GM21515 (cell line): ENCODE data around the gene DNAJB6.

Experiments
- ATAC-seq: cut with Tn5 transposase; IDR thresholded peaks from one replicate; pipeline ENCODE4 v1.9.1; 2021; ENCODE audit not compliant: unreplicated experiment

The DNAJB6 gene

DNA sequence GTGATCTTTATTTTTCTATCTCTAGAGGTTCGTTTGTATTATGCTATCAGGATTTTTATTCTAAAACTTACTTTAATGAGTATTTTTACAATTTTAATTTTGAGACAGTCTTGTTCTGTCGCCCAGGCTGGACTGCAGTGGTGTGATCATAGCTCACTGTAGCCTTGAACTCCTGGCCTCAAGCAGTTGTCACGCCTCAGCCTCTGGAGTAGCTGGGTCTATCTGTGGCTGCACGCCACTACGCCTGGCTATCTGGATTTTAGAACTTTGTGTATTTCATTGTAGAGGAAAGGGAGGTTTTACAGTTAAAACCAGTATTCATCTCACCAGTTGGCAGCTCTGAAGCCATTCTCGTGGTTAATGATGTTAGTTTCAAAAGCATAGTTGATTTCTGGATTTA lies 25.9 kb downstream of the DNAJB6 start:
- no peak for ATAC-seq

DNA sequence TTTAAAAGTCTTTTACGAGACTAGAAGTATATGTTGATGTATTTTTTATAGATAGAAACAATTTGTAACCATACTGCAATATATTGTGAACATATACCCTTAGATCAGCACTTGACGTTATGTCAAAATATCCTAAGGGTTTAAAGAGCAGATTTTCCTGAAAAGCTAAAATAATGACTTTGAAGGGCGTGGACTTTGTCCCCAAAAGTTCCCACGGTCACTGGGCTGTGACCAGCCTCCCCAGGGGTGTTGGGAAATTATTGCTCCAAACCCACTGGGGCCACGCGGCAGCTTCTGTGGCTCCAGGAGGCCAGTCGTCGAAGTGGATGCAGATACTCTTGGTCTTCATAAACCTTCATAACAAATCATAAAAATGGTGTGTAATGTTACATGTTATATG lies 29.9 kb downstream of the DNAJB6 start:
- no peak for ATAC-seq

DNA sequence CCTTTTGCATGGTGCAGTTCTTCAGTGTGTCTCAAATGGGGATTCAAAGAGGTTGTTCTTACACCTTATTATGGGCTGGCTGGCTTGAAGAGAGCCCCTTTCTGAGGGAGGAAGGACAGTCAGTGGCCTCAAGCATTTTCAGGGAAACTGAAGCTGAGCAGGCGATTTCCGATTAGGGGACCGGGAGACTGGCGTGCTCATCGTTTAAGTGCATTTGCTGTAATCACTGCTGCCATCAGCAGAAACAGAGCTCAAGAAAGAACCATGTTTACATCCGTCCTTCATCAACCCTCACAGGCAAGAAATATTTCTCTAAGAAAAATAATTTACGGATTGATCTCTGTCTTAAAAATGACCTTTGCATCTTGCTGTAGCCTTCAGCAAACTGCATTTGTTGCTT lies 32.2 kb downstream of the DNAJB6 start:
- no peak for ATAC-seq

DNA sequence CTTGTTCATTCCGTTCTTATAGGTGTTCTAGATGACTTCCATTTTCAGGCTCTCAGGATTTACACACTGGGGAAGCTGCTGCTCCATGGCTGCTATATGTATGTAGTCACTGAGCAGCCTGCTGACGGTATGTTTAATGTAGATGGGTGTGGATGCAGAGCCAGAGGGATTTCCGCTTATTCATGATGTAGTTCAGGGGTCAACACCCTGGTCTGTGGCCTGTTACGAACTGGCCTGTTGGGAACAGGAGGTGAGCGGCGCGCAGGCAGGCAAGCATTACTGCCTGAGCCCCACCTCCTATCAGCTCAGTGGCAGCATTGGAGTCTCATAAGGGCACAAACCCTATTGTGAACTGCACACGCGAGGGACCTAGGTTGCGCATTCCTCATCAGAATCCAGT lies 33.9 kb downstream of the DNAJB6 start:
- no peak for ATAC-seq

DNA sequence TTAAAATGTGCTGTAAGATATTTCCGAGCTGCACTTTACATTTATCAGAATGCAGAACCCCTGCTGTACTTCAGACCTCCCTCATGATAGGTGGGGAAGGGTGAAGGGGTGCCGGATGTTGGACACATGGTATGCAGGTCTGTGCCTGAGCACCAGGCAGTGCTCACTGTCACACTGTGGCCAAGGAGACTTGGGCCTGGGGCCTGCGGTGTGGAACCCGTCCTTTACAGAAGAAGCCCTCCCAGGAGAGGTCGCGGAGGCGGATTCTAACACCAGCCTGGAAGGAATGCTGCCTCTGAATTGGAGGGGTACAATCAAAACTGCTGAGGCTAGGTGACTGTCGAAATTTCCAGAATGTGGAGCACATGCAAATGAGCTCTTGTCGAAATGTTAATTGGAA lies 34.5 kb downstream of the DNAJB6 start:
- ATAC-seq = no peak

DNA sequence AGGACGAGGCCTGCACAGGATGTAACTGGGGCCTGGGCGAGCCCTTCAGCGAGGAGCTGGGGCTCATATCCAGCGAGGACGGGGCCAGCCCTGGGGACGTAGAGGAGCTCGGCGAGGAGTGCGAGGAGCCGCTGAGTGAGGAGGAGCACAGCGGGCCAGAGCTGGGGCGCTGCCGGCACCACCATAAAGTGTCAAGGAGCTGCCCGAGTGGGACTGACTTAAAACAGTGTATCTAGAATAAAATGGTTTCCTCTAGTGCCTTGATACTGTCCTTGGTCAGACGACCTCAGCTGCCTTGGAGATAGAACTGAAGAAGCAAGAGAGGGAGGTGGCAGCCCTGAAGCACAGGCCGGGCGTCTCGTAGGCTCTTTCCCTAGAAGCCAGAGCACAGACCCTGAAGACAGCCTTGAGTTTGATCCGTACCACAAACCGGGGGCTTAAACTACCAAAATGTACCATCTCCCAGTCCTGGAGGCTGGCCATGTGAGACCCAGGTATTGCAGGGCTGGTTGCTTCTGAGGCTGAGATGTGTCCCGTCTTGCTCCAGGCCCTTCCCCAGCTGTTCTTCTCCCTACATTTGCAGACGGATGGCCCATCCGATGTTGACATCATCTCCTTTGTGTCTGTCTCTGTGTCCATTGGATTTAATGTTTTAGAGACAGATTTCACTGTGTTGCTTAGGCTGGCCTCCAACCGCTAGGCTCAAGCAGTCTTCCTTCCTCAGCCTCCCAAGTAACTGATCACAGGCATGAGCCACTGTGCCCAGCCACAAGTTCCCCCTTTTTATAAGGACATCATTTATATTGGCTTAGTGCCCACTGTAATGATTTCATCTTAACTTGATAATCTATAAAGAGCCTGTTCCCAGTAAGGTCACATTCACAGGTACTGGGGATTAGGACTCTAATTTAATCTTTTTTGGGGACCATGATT lies 35.8 kb downstream of the DNAJB6 start:
- no peak for ATAC-seq

DNA sequence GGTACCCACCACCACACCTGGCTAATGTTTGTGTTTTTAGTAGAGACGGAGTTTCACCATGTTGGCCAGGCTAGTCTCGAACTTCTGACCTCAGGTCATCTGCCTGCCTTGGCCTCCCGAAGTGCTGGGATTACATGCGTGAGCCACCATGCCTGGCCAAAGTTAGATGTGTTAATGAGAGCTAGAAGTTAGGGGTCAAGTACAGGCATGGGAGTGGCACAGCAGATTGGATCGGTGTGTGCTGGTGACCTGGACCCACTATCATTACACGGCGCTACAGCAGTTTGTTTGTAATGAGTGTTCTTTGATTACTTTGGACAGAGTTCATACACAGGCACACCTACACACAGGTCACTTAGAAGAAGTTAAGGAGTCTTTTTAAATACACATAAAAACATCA lies 36.7 kb downstream of the DNAJB6 start:
- no peak for ATAC-seq

DNA sequence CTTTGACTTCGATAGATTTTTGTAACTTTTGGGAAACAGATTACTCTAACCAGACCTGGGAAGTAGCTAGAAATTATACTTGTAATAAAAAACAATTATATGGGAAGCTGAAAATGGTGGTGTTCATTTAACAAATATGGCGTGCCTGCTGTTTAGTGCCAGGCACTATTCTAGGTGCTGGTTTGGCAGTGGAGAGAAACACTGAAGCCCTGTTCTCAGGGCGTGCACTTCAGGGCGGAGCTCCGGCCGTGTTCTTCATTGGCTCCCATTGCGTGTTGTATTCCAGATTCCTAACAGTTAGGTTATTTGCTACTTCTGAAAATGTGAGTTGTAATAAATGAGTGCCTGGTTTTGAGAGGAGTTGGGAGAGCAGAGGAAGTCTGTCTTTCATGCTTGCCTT lies 38.6 kb downstream of the DNAJB6 start:
- no peak for ATAC-seq

- no peak for ATAC-seq
Observed at GRCh38 chr7:157377436-157378124, 40.8 kb downstream of the DNAJB6 start.

DNA sequence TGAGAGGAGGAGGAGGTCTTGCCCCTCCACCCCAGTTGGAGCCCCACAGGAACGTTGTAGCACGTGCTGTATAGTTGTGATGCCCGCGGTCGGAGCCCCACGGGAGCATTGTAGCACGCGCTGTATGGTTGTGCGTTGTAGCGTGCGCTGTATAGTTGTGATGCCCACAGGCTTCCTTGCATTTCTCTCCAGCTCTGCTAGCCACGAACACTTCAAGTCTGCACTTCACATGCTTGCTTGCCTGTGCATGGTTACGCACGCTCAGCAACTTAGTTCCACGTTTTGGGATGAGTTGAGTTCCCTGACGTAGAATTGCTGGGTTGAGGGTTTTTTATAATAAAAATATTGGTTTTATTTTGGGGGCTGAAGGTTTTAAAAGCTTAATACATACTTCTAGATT lies 41.6 kb downstream of the DNAJB6 start:
- ATAC-seq = no peak

- no peak for ATAC-seq
Observed at GRCh38 chr7:157379493-157379892, 42.7 kb downstream of the DNAJB6 start.

DNA sequence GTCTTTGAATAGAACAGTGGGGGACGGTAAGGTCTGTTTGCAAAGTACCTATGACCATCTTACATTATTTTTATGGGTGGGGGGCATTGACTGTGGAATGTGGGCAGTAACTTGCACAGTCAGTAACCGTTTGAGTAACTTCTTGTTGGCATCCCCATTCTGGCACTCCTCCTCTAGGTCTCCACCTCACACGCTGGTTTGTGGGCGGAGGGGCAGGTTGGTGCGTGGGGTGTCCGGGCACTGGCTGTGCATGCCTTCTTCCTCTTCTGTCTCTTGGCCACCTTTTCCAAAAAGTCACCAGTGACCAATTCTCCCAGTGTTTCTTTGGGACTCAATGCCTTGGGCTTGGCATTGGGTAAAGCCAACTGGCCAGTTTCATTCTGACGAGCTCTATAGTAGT lies 43.6 kb downstream of the DNAJB6 start:
- no peak for ATAC-seq

- no peak for ATAC-seq
Observed at GRCh38 chr7:157383868-157384267, 47.1 kb downstream of the DNAJB6 start.

DNA sequence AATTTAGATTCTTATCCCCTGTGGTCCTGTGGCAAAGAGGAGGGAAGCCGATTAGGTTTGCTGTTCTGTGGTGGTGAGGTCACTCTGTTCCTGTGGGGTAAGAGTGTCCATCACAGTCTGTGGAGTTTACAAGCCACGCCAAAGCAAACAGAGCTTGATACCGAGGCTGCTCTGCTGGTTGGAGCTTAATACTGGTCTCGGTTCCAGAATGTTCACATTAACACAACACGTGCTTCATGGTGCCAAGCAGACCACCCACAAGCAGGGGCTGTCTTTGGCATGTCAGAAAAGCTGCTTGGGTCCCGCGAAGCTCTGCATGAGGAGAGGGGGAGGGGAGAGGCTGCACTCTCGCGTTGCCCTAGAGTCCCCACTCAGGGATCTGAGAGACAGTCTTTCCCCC lies 47.5 kb downstream of the DNAJB6 start:
- no peak for ATAC-seq

DNA sequence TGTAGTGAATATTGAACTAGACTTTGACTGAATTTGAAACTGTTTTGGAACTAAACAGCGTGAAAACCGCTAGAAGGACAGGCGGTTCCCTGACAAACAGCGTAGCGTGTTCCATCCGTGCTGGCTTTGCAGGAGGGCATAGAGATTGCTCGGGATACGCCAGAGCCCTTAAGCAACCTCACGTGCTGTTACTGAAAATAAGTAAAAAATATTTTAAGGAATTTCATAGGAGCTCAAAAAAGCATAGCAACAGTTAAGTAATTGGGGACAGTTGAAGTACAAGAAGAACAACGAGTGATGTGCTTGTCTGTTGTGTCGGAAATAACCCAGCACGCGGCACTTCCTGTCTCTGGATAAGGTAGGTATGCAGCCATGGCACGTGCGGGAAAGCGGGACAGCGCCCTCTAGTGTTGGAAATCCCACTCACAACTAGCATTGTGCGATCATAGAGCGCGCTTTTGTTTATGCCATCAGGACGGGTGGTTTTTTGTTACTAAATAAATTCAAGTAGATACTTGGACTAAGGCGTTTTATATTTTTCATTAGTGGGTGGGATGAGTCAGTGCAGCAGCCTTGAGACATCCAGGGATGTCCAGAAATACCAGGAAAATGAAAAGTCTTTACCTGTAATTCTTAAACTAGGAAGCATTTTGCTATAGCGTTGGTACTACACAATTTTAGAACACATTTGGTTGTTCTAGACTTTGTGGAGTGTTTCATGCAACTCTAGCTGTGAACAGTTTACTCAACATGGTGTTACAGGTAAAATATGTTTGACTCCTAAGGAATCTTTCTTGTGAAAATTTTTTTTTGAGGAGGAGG lies 50.4 kb downstream of the DNAJB6 start:
- peak; percentile 95 for ATAC-seq

- ATAC-seq = no peak
Observed at GRCh38 chr7:157388301-157388700, 51.5 kb downstream of the DNAJB6 start.

GRCh38 chr7:157389951-157390730 lies 53.3 kb downstream of the DNAJB6 start:
- no peak for ATAC-seq

DNA sequence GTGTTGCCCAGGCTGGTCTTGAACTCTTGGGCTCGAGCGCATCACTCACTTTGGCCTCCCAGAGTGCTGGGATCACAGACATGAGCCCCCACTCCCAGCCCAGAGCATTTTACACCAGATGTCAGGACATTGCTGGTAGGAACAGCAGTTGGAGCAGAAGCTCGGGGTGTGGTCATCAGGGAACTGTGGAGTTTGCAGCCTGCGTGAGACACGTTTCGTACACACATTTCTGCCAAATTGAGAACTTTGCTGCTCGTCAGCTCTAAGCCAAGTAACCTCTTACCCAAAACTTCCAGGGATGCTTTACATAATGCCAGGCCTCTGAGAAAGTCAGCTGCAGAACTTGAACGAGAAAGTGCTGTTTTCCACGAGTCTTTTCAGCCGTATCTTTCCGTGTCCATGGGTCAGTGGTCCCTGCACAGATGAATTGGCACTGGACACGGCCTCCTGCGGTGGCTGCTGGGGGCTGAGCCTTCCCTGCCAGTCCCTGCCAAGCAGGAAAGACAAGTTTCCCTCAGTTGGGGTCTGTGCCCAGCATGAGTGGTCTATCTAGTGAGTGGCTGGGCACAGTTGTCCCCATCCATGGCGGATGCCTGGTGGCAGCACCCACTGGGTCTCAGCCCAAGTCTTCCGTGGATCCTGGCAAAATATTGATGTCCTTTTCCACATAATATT lies 54.4 kb downstream of the DNAJB6 start:
- no peak for ATAC-seq

DNA sequence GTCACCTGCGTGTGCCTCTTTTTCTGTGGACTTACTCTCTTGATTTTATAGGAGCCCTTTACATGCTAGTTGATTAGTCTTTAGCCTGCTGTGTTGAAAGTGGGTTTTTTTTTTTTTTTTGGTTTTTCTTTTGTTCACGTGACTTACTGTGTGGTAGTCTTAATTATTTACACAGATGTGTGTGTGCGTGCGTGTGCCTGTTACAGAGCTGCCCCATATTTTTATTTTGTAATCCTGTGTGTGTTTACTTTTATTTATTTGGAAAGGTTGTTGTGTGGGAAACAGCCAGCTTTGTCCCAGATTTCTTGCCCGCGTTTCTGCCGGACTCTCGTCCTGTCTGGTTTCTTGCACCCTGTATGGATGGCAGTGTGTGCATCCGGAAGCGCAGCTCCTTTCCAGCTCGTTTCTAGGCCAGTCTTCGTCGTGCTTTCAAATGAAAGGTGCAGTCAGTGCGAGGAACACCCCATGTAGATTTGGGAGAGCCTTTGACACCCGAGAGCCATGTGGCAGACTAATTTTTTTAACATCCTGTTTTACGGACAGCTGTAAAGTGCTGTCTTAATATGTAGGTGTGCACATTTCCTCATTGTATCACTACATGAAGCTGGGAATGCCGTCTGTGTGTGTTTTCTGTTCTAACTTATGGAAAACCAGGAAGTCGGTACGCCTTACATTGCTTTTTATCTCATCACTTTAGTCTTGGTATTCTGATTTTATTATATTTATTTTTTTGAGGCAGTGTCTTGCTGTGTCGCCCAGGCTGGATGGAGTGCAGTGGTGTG lies 55.6 kb downstream of the DNAJB6 start:
- no peak for ATAC-seq
